GM23338 (cell line): ENCODE data around the gene SELENBP1.

Experiments used
- CREB1 ChIP-seq: fragments of 250-450 bp; sonication (Bioruptor Pico); IDR thresholded peaks from 2 replicates; pipeline ENCODE4 v1.5.0; 2020; ENCODE audit warnings: low read depth, mild to moderate bottlenecking, moderate library complexity
- CTCF ChIP-seq, 2 experiments: fragments of 200-600 bp in 1 of 2; sonication (generic) in 1 of 2; conservative IDR thresholded peaks; 2 replicates each; pipeline versions ENCODE4 v1.5.1 to v1.6.1; 2016 to 2017; ENCODE audit warnings: antibody characterized with exemption in 2 of 2, low read depth in 2 of 2, mild to moderate bottlenecking in 2 of 2, moderate library complexity in 1 of 2
- ETS1 ChIP-seq: IDR thresholded peaks from 2 replicates; pipeline ENCODE4 v1.6.1; 2016; ENCODE audit warnings: antibody characterized with exemption
- EZH2 ChIP-seq: fragments of 200-600 bp; sonication (generic); IDR thresholded peaks from one replicate; pipeline ENCODE4 v1.8.0; 2017; ENCODE audit warnings: antibody characterized with exemption, mild to moderate bottlenecking, low read depth; ENCODE audit not compliant: unreplicated experiment
- EZH2phosphoT487 ChIP-seq: fragments of 200-600 bp; sonication (generic); IDR thresholded peaks from one replicate; pipeline ENCODE4 v1.8.1; 2018; ENCODE audit warnings: antibody characterized with exemption; ENCODE audit not compliant: unreplicated experiment
- JUNB ChIP-seq: IDR thresholded peaks from one replicate; pipeline ENCODE4 v1.6.1; 2016; ENCODE audit warnings: antibody characterized with exemption; ENCODE audit not compliant: unreplicated experiment
- NANOG ChIP-seq: IDR thresholded peaks from 2 replicates; pipeline ENCODE4 v1.6.1; 2016; ENCODE audit warnings: antibody characterized with exemption, borderline replicate concordance
- POLR2AphosphoS5 ChIP-seq: IDR thresholded peaks from 2 replicates; pipeline ENCODE4 v1.6.1; 2016; ENCODE audit warnings: antibody characterized with exemption, low read depth
- REST ChIP-seq: IDR thresholded peaks from one replicate; pipeline ENCODE4 v1.6.1; 2018; ENCODE audit warnings: antibody characterized with exemption; ENCODE audit not compliant: unreplicated experiment
- STAT1 ChIP-seq: IDR thresholded peaks from one replicate; pipeline ENCODE4 v1.6.1; 2016; ENCODE audit warnings: antibody characterized with exemption; ENCODE audit not compliant: unreplicated experiment
- ZNF114 ChIP-seq: fragments of 250-450 bp; sonication (Bioruptor Pico); IDR thresholded peaks from 2 replicates; pipeline ENCODE4 v1.5.0; 2020; ENCODE audit warnings: mild to moderate bottlenecking, moderate library complexity
- ZNF331 ChIP-seq: fragments of 250-450 bp; sonication (Bioruptor Pico); IDR thresholded peaks from 2 replicates; pipeline ENCODE4 v1.5.0; 2020; ENCODE audit warnings: low read depth, mild to moderate bottlenecking, moderate library complexity

- no peak for TF ChIP-seq CTCF (conservative IDR thresholded peaks at IDR 0.05; ENCODE audit: low read depth in 2 of 2)
- TF ChIP-seq POLR2AphosphoS5 = no peak
- no peak for TF ChIP-seq EZH2phosphoT487
- no peak for TF ChIP-seq EZH2
- no peak for TF ChIP-seq CREB1 (CRISPR knock-in tag)
- no peak for TF ChIP-seq ETS1
- no peak for TF ChIP-seq REST
- TF ChIP-seq JUNB = no peak
- no peak for TF ChIP-seq NANOG
- TF ChIP-seq ZNF331 (CRISPR knock-in tag) = no peak
- no peak for TF ChIP-seq ZNF114
- no peak for TF ChIP-seq STAT1
These were observed 28.8 kb upstream of the SELENBP1 start for GRCh38 chr1:151401125-151401788.
